Peyer's patch (tissue), 4 donors: ENCODE measurements around the gene DDX27. TPM values are rescaled to one million over a fixed set of nuclear protein-coding genes. Genes with fewer than 3 reads are reported as not detected.

Experiments
- DNase-seq, 3 donors: peaks; one replicate each; pipeline ENCODE4 v3.0.0-alpha.2; 2017 to 2019
- H3K27ac ChIP-seq, 4 donors: fragments of 200-600 bp; sonication (generic); one replicate each; pipeline ENCODE4 v1.5.1; 2016 to 2019
- H3K27me3 ChIP-seq, 2 donors: fragments of 200-600 bp; sonication (generic); one replicate each; pipeline ENCODE4 v1.5.1; 2019
- H3K36me3 ChIP-seq, 3 donors: fragments of 200-600 bp; sonication (generic); one replicate each; pipeline ENCODE4 v1.5.1; 2016 to 2019
- H3K4me1 ChIP-seq, 4 donors: fragments of 200-600 bp; sonication (generic); one replicate each; pipeline ENCODE4 v1.5.1; 2016 to 2019
- H3K4me3 ChIP-seq, 4 donors: fragments of 200-600 bp; sonication (generic); 1 replicate in 3 of 4; 2 replicates in 1 of 4; pipeline ENCODE4 v1.5.1; 2016 to 2019; ENCODE audit warnings: mild to moderate bottlenecking in 1 of 4
- H3K9me3 ChIP-seq, 4 donors: fragments of 200-600 bp; sonication (generic); one replicate each; pipeline ENCODE4 v1.5.1; 2016 to 2019; ENCODE audit warnings: mild to moderate bottlenecking in 1 of 4
- CTCF ChIP-seq, 6 experiments: fragments of 450-650 bp in 4 of 6; fragments of 200-600 bp in 2 of 6; sonication (generic) in 1 of 6; IDR thresholded peaks; one replicate each; pipeline ENCODE4 v1.5.1; 2017 to 2019; ENCODE audit warnings: antibody characterized with exemption in 6 of 6, mild to moderate bottlenecking in 3 of 6, moderate library complexity in 1 of 6
- POLR2A ChIP-seq, 2 donors: fragments of 450-650 bp; IDR thresholded peaks; one replicate each; pipeline ENCODE4 v1.5.1; 2017; ENCODE audit warnings: antibody characterized with exemption in 2 of 2, mild to moderate bottlenecking in 2 of 2, moderate library complexity in 2 of 2
- total RNA-seq, 4 donors: library from RNA; depleted of rRNA; stranded (reverse); fragments of >200 nt; gene quantifications; one replicate each; pipeline ENCODE4 v1.1.0, GENCODE V29; 2016

Gene DDX27
- total RNA-seq, 4 donors from 2014 or later: 23.1 to 81.7 (median 39.2) TPM

- H3K27me3 ChIP-seq: no peaks in the 10 kb centered on the region
- H3K9me3 ChIP-seq: peaks cover 0 to 45% (median 21%) of the 10 kb centered on the region in 4 donors
- peaks cover 0 to 4% (median 0%) of the 10 kb centered on the region in 4 donors for H3K4me1 ChIP-seq
- peaks cover 0 to 100% (median 13%) of the 10 kb centered on the region in 3 donors for H3K36me3 ChIP-seq
- TF ChIP-seq POLR2A (IDR thresholded peaks at IDR 0.05) (no peak), CTCF (IDR thresholded peaks at IDR 0.05) (no peak)
- H3K4me3 ChIP-seq: no peak overlapping the region
- no peak overlapping the region for H3K27ac ChIP-seq
- DNase-seq: no peak
Measured at GRCh38 chr20:49285233-49285668, 66.0 kb downstream of the DDX27 start.

GRCh38 chr20:49285813-49286494 lies 66.7 kb downstream of the DDX27 start:
- DNase-seq: no peak
- no peak overlapping the region for H3K27ac ChIP-seq
- H3K4me3 ChIP-seq: no peak overlapping the region
- no peaks in the 10 kb centered on the region for H3K27me3 ChIP-seq
- H3K4me1 ChIP-seq: no peaks in the 10 kb centered on the region
- TF ChIP-seq CTCF (IDR thresholded peaks at IDR 0.05): no peak
- TF ChIP-seq POLR2A (IDR thresholded peaks at IDR 0.05): no peak
- H3K9me3 ChIP-seq: peaks cover 0 to 39% (median 19%) of the 10 kb centered on the region in 4 donors
- H3K36me3 ChIP-seq: peaks cover 0 to 100% (median 13%) of the 10 kb centered on the region in 3 donors

- Histone ChIP-seq H3K27me3 (no peaks in the 10 kb centered on the region), H3K4me1 (no peaks in the 10 kb centered on the region), H3K27ac (no peak overlapping the region), H3K9me3 (peaks cover 0 to 34% (median 15%) of the 10 kb centered on the region in 4 donors), H3K36me3 (peaks cover 0 to 100% (median 13%) of the 10 kb centered on the region in 3 donors), H3K4me3 (no peak overlapping the region)
- no peak for DNase-seq
- no peak for TF ChIP-seq POLR2A (IDR thresholded peaks at IDR 0.05)
- TF ChIP-seq CTCF (IDR thresholded peaks at IDR 0.05): no peak
Measured at GRCh38 chr20:49286689-49287551, 67.7 kb downstream of the DDX27 start.

- H3K36me3 ChIP-seq: peaks cover 0 to 96% (median 11%) of the 10 kb centered on the region in 3 donors
- H3K27me3 ChIP-seq: no peaks in the 10 kb centered on the region
- peaks cover 0 to 34% (median 15%) of the 10 kb centered on the region in 4 donors for H3K9me3 ChIP-seq
- TF ChIP-seq CTCF (IDR thresholded peaks at IDR 0.05) (no peak), POLR2A (IDR thresholded peaks at IDR 0.05) (no peak)
- no peak for DNase-seq
- H3K4me3 ChIP-seq: no peak overlapping the region
- no peaks in the 10 kb centered on the region for H3K4me1 ChIP-seq
- no peak overlapping the region for H3K27ac ChIP-seq
Measured at GRCh38 chr20:49287555-49288249, 68.5 kb downstream of the DDX27 start.

GRCh38 chr20:49288250-49288751 lies 69.1 kb downstream of the DDX27 start:
- TF ChIP-seq POLR2A (IDR thresholded peaks at IDR 0.05) (no peak), CTCF (IDR thresholded peaks at IDR 0.05) (no peak)
- H3K4me3 ChIP-seq: no peak overlapping the region
- peaks cover 0 to 90% (median 6%) of the 10 kb centered on the region in 3 donors for H3K36me3 ChIP-seq
- H3K4me1 ChIP-seq: no peaks in the 10 kb centered on the region
- no peak overlapping the region for H3K27ac ChIP-seq
- no peaks in the 10 kb centered on the region for H3K27me3 ChIP-seq
- DNase-seq: no peak
- H3K9me3 ChIP-seq: peaks cover 0 to 34% (median 15%) of the 10 kb centered on the region in 4 donors
